ENCODE measurements around the gene C1orf74.

C1orf74 gene

GRCh38 chr1:209780268-209780667 is 4.1 kb downstream of the C1orf74 start:
- no peak overlapping the region for H3K27ac ChIP-seq
- no peak overlapping the region for H3K4me3 ChIP-seq
- no peak for TF ChIP-seq CTCF (IDR thresholded peaks at IDR 0.05)
- DNase-seq (ENCODE audit: low spot score), result no peak

DNA sequence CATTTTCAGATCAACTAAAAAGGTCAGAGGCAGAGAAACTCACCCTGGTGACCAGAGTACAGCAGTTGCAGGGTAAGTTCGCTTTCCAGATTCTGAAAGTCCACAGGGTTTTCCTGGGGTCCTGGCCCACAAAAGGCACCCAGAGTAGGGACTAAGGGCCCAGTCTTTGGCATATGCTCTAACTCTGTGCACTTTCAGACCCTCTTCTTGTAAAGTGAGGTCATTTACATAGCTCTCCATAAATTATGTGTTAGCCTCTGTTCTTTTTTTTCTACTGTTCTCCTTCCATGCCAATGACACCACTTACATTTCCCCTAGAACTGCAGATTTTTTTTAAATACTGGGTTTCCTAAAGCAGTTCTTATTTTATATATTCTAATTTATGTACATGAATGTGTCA is 6.3 kb downstream of the C1orf74 start:
- Histone ChIP-seq H3K27ac (no peak overlapping the region), H3K4me3 (no peak overlapping the region)
- no peak for TF ChIP-seq CTCF (IDR thresholded peaks at IDR 0.05)
- no peak for DNase-seq (ENCODE audit: low spot score)

GRCh38 chr1:209777587-209777986 is 6.8 kb downstream of the C1orf74 start:
- no peak overlapping the region for H3K27ac ChIP-seq

DNA sequence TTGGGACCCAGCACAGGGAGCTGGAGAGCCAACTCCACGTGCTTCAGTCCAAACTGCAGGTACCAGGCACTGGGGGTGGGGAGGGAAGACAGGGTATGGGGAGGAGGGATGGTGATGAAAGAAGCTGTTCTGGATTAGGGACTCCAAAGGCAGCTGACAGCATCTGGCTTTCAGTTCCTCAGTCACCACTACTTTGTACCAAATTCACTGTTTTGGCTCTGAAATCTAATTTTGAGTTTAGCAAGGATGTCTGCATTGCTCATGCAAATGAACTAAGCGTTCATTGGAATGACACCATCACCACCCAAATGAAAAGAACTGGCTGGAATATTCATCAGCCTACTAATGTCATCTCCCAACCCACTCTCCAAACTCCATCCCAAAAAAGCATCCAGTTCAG is 8.7 kb downstream of the C1orf74 start:
- Histone ChIP-seq H3K27ac (no peak overlapping the region), H3K4me3 (no peak overlapping the region)
- no peak for DNase-seq (ENCODE audit: low spot score)
- TF ChIP-seq CTCF (IDR thresholded peaks at IDR 0.05), result no peak

More at GRCh38 chr1:209777587-209777986, 6.8 kb downstream of the C1orf74 start:
- no peak for DNase-seq (ENCODE audit: low spot score)
- no peak for TF ChIP-seq CTCF (IDR thresholded peaks at IDR 0.05)
- H3K4me3 ChIP-seq, result no peak overlapping the region

GRCh38 chr1:209774592-209774991 is 9.8 kb downstream of the C1orf74 start:
- Histone ChIP-seq H3K4me3 (no peak overlapping the region), H3K27ac (no peak overlapping the region)
- DNase-seq (ENCODE audit: low spot score), result no peak
- no peak for TF ChIP-seq CTCF (IDR thresholded peaks at IDR 0.05)

DNA sequence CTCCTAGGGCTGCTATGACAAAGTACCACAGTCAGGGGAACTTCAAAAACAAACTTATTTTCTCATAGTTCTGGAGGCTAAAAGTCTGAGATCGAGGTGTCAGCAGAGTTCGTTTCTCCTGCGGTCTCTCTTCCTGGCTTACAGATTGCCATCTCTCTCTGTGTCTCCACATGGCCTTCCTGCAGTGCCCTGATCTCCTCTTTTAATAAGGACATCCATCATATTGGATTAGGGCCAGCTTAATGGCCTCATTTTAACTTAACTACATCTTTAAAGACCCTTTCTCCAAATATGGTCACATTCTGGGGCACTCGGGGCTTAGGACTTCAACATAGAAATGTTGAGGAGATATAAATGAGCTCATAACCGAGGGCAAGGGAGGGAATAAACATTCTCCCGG is 12.2 kb downstream of the C1orf74 start:
- DNase-seq (ENCODE audit: low spot score), result no peak
- Histone ChIP-seq H3K4me3 (no peak overlapping the region), H3K27ac (no peak overlapping the region)
- TF ChIP-seq CTCF (IDR thresholded peaks at IDR 0.05), result no peak

DNA sequence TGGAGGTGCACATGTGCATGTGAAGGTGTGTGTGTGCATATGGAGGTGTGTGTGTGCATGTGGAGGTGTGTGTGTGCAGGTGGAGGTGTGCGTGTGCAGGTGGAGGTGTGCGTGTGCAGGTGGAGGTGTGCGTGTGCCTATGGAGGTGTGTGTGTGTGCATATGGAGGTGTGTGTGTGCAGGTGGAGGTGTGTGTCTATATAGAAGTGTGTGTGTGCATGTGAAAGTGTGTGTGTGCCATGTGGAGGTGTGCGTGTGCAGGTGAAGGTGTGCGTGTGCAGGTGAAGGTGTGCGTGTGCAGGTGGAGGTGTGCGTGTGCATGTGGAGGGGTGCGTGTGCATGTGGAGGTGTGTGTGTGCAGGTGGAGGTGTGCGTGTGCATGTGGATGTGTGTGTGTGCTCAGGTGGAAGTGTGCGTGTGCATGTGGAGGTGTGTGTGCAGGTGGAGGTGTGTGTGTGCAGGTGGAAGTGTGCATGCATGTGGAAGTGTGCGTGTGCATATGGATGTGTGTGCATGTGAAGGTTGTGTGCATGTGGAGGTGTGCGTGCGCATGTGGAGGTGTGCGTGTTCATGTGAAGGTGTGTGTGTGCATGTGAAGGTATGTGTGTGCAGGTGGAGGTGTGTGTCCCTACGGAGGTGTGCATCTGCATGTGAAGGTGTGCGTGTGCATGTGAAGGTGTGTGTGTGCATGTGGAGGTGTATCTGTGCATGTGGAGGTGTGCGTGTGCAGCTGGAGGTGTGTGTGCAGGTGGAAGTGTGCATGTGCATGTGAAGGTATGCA is 13.5 kb downstream of the C1orf74 start:
- TF ChIP-seq CTCF (IDR thresholded peaks at IDR 0.05), result no peak
- no peak overlapping the region for H3K27ac ChIP-seq
- H3K4me3 ChIP-seq, result no peak overlapping the region
- no peak for DNase-seq (ENCODE audit: low spot score)

Measured in coronary artery (tissue), 2 donors.